H9 (cell line): ENCODE results near the gene ASTN2. TPM values are rescaled to one million over a fixed set of nuclear protein-coding genes. Genes with fewer than 3 reads are reported as not detected.

Experiments used
- DNase-seq: peaks from one replicate; pipeline ENCODE4 v3.0.0-alpha.2; 2017
- H2AFZ ChIP-seq: one replicate; pipeline ENCODE4 v1.6.1; 2013; ENCODE audit warnings: mild to moderate bottlenecking, low read length, control low read depth, moderate library complexity
- H2AK5ac ChIP-seq: 2 replicates; pipeline ENCODE4 v1.6.1; 2013; ENCODE audit warnings: low read length, control low read depth, mixed read lengths; ENCODE audit not compliant: insufficient read length
- H2BK120ac ChIP-seq: one replicate; pipeline ENCODE4 v1.6.1; 2013; ENCODE audit warnings: low read depth, mild to moderate bottlenecking, low read length, control low read depth, inconsistent platforms; ENCODE audit not compliant: poor library complexity, severe bottlenecking
- H2BK12ac ChIP-seq: 2 replicates; pipeline ENCODE4 v1.6.1; 2013; ENCODE audit warnings: low read length, control low read depth, mixed read lengths, low read depth; ENCODE audit not compliant: insufficient read length
- H2BK15ac ChIP-seq: 2 replicates; pipeline ENCODE4 v1.6.1; 2013; ENCODE audit warnings: low read depth, low read length, control low read depth
- H2BK20ac ChIP-seq: one replicate; pipeline ENCODE4 v1.6.1; 2013; ENCODE audit warnings: low read depth, mild to moderate bottlenecking, low read length, control low read depth, inconsistent platforms; ENCODE audit not compliant: poor library complexity, severe bottlenecking
- H2BK5ac ChIP-seq: 2 replicates; pipeline ENCODE4 v1.6.1; 2013; ENCODE audit warnings: low read length, control low read depth, mixed read lengths; ENCODE audit not compliant: insufficient read length
- H3K14ac ChIP-seq: 2 replicates; pipeline ENCODE4 v1.6.1; 2013; ENCODE audit warnings: low read length, control low read depth; ENCODE audit not compliant: insufficient read depth
- H3K18ac ChIP-seq: 2 replicates; pipeline ENCODE4 v1.6.1; 2013; ENCODE audit warnings: low read depth, mild to moderate bottlenecking, mixed read lengths, low read length, control low read depth; ENCODE audit not compliant: insufficient read length
- H3K23ac ChIP-seq: 2 replicates; pipeline ENCODE4 v1.6.1; 2013; ENCODE audit warnings: low read length, control low read depth, mixed read lengths, low read depth; ENCODE audit not compliant: insufficient read length
- H3K23me2 ChIP-seq: 2 replicates; pipeline ENCODE4 v1.6.1; 2013; ENCODE audit warnings: low read depth, mild to moderate bottlenecking, mixed read lengths, low read length, control low read depth; ENCODE audit not compliant: insufficient read length, poor library complexity, severe bottlenecking
- H3K27ac ChIP-seq: 2 replicates; pipeline ENCODE4 v1.5.1; 2013; ENCODE audit warnings: low read length, control low read depth, mixed read lengths, low read depth; ENCODE audit not compliant: insufficient read length
- H3K27me3 ChIP-seq: 2 replicates; pipeline ENCODE4 v1.6.1; 2013; ENCODE audit warnings: low read length, control low read depth, inconsistent platforms; ENCODE audit not compliant: insufficient read depth
- H3K4ac ChIP-seq: 2 replicates; pipeline ENCODE4 v1.6.1; 2013; ENCODE audit warnings: low read depth, mild to moderate bottlenecking, control low read depth, inconsistent platforms, low read length, moderate library complexity
- H3K4me1 ChIP-seq: 2 replicates; pipeline ENCODE4 v1.6.1; 2013; ENCODE audit warnings: low read length, control low read depth, inconsistent platforms; ENCODE audit not compliant: insufficient read depth
- H3K4me2 ChIP-seq: 2 replicates; pipeline ENCODE4 v1.6.1; 2013; ENCODE audit warnings: low read length, control low read depth, mixed read lengths; ENCODE audit not compliant: insufficient read length, insufficient read depth
- H3K56ac ChIP-seq: 2 replicates; pipeline ENCODE4 v1.6.1; 2013; ENCODE audit warnings: low read depth, mild to moderate bottlenecking, mixed read lengths, low read length, control low read depth; ENCODE audit not compliant: insufficient read length
- H3K79me1 ChIP-seq: 2 replicates; pipeline ENCODE4 v1.6.1; 2013; ENCODE audit warnings: low read depth, mild to moderate bottlenecking, moderate library complexity, low read length, control low read depth, inconsistent platforms; ENCODE audit not compliant: insufficient read depth, poor library complexity, severe bottlenecking
- H3K79me2 ChIP-seq: 2 replicates; pipeline ENCODE4 v1.6.1; 2013; ENCODE audit warnings: low read length, control low read depth, inconsistent platforms; ENCODE audit not compliant: insufficient read depth
- H3K9ac ChIP-seq: 2 replicates; pipeline ENCODE4 v1.6.1; 2013; ENCODE audit warnings: low read length, control low read depth, mixed read lengths; ENCODE audit not compliant: insufficient read length; ENCODE audit errors: extremely low read depth
- H3K9me3 ChIP-seq: one replicate; pipeline ENCODE4 v1.6.1; 2013; ENCODE audit warnings: low read depth, low read length, inconsistent platforms; ENCODE audit not compliant: control insufficient read depth
- H3T11ph ChIP-seq: one replicate; pipeline ENCODE4 v1.6.1; 2013; ENCODE audit warnings: mild to moderate bottlenecking, low read length, control low read depth, inconsistent platforms
- H4K20me1 ChIP-seq: one replicate; pipeline ENCODE4 v1.6.1; 2013; ENCODE audit not compliant: control insufficient read depth, insufficient read length, insufficient read depth
- H4K5ac ChIP-seq: 2 replicates; pipeline ENCODE4 v1.6.1; 2013; ENCODE audit warnings: low read depth, mild to moderate bottlenecking, mixed read lengths, low read length, control low read depth; ENCODE audit not compliant: insufficient read length
- H4K8ac ChIP-seq: replicated peaks from 2 replicates; pipeline ENCODE4 v1.6.1; 2013; ENCODE audit warnings: low read length, control low read depth, mixed read lengths, low read depth; ENCODE audit not compliant: insufficient read length
- H4K91ac ChIP-seq: 2 replicates; pipeline ENCODE4 v1.6.1; 2013; ENCODE audit warnings: low read depth, mild to moderate bottlenecking, moderate library complexity, mixed read lengths, low read length, control low read depth; ENCODE audit not compliant: insufficient read length
- H3K27ac Mint-ChIP-seq, 3 experiments: 2 replicates in 2 of 3; 3 replicates in 1 of 3; pipeline ENCODE4 v1.8.0; 2020 to 2021; ENCODE audit warnings: mixed read lengths in 3 of 3, mild to moderate bottlenecking in 1 of 3, moderate library complexity in 1 of 3
- H3K27me3 Mint-ChIP-seq: 2 replicates; pipeline ENCODE4 v1.8.0; 2021; ENCODE audit warnings: low read depth, mild to moderate bottlenecking, moderate library complexity, mixed read lengths
- H3K36me3 Mint-ChIP-seq, 3 experiments: 2 replicates in 2 of 3; 3 replicates in 1 of 3; pipeline ENCODE4 v1.8.0; 2020 to 2021; ENCODE audit warnings: low read depth in 3 of 3, mixed read lengths in 3 of 3; ENCODE audit not compliant: insufficient read depth in 1 of 3
- H3K4me1 Mint-ChIP-seq, 2 experiments: 2 replicates each; pipeline ENCODE4 v1.8.0; 2020; ENCODE audit warnings: mixed read lengths in 2 of 2
- H3K4me3 Mint-ChIP-seq, 2 experiments: 2 replicates in 1 of 2; 3 replicates in 1 of 2; pipeline ENCODE4 v1.8.0; 2020 to 2021; ENCODE audit warnings: mild to moderate bottlenecking in 2 of 2, mixed read lengths in 2 of 2, moderate library complexity in 1 of 2
- H3K9me3 Mint-ChIP-seq, 2 experiments: 2 replicates in 1 of 2; 3 replicates in 1 of 2; pipeline ENCODE4 v1.8.0; 2020; ENCODE audit warnings: mild to moderate bottlenecking in 2 of 2, mixed read lengths in 2 of 2, moderate library complexity in 1 of 2
- CTCF ChIP-seq: fragments of 200-600 bp; sonication (generic); conservative IDR thresholded peaks from 3 replicates; pipeline ENCODE4 v1.8.0; 2021; ENCODE audit warnings: antibody characterized with exemption, mild to moderate bottlenecking
- WGBS: extraction: QIAGEN DNeasy Blood & Tissue Kit; methylation state at CpG from one replicate; pipeline ENCODE4 v1.1.7; 2013; ENCODE audit warnings: missing lambda C conversion rate, low lambda C conversion rate, mixed read lengths; ENCODE audit not compliant: insufficient read length; ENCODE audit errors: extremely low coverage; 5-methylcytosine and 5-hydroxymethylcytosine counted together
- total RNA-seq: library from RNA; stranded (reverse); gene quantifications from 2 replicates; pipeline ENCODE4 v1.2.1, GENCODE V29; 2021

The ASTN2 gene
- total RNA-seq, 1 experiment from 2014 or later, result 9.7 TPM

- Histone ChIP-seq H2AK5ac (no peak overlapping the region), H4K91ac (no peak overlapping the region), H3K79me1 (no peaks in the 10 kb centered on the region), H3K79me2 (no peaks in the 10 kb centered on the region), H2BK20ac (no peak overlapping the region), H3K9ac (no peak overlapping the region), H4K20me1 (no peaks in the 10 kb centered on the region), H3K23ac (no peak overlapping the region), H2AFZ (no peak overlapping the region), H3K27ac (no peak overlapping the region), H4K5ac (no peak overlapping the region), H3K9me3 (no peaks in the 10 kb centered on the region), H3K56ac (no peak overlapping the region), H2BK15ac (no peak overlapping the region), H2BK5ac (no peak overlapping the region), H3K4me1 (no peaks in the 10 kb centered on the region), H3K18ac (no peak overlapping the region), H2BK120ac (no peak overlapping the region), H3K23me2 (no peaks in the 10 kb centered on the region), H4K8ac (no peak overlapping the region), H3K4ac (no peak overlapping the region), H3K4me2 (no peak overlapping the region), H3T11ph (no peak overlapping the region), H2BK12ac (no peak overlapping the region), H3K27me3 (no peaks in the 10 kb centered on the region), H3K14ac (no peak overlapping the region)
- peaks cover 8% of the 10 kb centered on the region in 2 experiments; a peak in 3 of 4 replicates for H3K4me1 Mint-ChIP-seq
- WGBS, result no CpG with 5 or more reads among the region's 5 CpGs
- no peaks in the 10 kb centered on the region for H3K27me3 Mint-ChIP-seq
- no peak for TF ChIP-seq CTCF
- no peak overlapping the region for H3K27ac Mint-ChIP-seq
- no peak overlapping the region for H3K4me3 Mint-ChIP-seq
- H3K36me3 Mint-ChIP-seq, result no peaks in the 10 kb centered on the region
- H3K9me3 Mint-ChIP-seq, result no peaks in the 10 kb centered on the region
- DNase-seq, result no peak
These were observed 1019.8 kb downstream of the ASTN2 start for GRCh38 chr9:116394894-116395698.
